GM19452 (cell line): Measurements from ENCODE around the gene PRR15L.
"Not testable (repeated sequence)": the region's sequence is repeated elsewhere in the genome, so short reads cannot be mapped to it uniquely, and the experiment has no call there.

Experiments used
- ATAC-seq: cut with Tn5 transposase; IDR thresholded peaks from one replicate; pipeline ENCODE4 v1.9.1; 2021; ENCODE audit not compliant: unreplicated experiment

PRR15L gene

DNA sequence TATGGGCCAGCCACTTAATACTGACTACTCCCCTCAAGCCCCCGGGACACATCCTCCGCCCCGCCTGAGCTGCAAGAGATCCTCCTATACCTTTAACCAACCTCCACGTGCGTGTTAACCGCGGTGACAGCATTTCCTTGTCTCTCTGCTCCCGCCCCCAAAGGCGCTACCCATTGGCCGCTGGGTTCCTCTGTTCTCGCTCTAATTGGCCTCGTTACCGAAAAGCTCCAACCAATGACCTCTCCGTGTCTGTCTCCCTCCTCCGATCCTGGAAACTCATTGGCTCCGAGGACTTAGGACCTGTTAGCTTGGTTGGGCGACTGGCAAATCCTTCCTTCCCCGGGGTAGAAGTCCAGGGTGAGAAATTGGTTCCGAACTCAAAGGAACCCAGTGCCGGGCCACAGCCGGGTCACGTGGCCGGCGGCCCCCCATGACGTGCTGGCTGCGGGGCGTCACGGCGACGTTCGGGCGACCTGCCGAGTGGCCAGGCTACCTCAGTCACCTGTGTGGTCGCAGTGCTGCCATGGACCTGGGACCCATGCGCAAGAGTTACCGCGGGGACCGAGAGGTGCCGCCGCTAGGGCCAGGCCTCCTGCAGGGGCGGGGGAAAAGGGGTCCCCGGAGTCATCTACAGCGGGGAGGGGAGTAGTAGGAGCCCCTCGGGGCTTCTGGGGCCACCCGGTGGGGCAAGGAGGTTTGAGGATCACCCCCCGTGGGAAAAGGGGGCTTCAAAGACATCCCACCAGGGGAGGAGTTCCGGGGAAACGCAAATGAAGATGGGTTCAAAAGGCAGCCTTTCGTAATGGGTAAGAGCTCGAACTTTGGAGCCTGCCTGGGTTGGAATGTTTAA, 16.2 kb downstream of the PRR15L start, which contains the start of gene PNPO:
TSS of gene PNPO (plus strand) at position 326 of the 850 bp plus-strand sequence. CDS start at position 431, 105 bp downstream.
- ATAC-seq, result peak; percentile 92

DNA sequence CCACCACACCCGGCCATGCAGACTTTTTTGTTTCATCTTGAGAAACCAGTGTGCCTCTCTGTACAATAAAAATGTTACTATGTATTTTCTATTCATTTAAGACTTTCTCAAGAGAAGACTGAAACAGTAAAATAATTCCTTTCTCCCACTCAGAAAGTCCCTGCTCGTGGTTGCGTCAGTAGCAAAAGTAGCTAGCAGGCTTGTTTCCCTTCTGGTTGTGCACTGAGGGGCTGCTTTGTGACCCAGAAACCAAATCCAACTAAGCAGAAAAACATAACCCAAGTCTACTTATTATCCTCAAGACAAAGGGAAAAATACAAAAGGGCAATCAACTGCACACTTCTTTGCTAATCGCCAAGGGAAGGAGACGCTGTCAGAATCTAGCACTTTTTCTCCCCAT, 19.7 kb downstream of the PRR15L start:
- ATAC-seq, result no peak

DNA sequence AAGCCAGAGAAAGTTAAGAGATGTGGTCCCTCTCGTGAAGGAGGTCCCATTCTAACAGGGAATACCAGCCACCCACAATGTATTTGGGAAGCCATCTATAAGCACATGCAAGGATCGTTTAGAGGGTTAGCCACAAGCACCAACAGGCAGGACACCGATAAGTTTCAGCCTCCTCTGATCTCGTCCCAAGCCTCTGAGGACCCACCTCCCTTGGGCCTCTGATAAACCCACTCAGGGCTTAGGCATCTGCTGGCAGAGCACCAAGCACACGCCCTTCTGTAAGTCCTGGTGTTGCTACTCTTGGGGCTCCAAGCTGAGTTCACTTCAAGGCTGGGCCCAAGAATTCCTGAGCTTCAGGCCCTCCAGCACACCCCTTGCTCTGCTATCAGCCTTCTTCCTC, 21.7 kb downstream of the PRR15L start:
- ATAC-seq, result no peak

DNA sequence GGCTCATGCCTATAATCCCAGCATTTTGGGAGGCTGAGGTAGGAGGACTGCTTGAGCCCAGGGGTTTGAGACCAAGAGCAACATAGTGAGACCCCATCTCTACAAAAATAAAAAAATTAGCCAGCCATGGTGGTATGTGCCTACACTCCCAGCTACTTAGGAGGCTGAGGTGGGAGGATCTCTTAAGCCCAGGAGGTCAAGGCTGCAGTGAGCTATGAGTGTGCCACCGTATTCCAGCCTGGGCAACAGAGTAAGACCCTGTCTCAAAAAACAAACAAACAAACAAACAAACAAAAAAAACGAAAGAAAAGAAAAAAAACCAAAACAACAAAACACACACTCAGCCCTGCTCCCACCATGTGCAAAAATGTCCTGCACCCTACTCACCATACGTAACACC, 22.2 kb downstream of the PRR15L start:
- not testable (repeated sequence) for ATAC-seq

DNA sequence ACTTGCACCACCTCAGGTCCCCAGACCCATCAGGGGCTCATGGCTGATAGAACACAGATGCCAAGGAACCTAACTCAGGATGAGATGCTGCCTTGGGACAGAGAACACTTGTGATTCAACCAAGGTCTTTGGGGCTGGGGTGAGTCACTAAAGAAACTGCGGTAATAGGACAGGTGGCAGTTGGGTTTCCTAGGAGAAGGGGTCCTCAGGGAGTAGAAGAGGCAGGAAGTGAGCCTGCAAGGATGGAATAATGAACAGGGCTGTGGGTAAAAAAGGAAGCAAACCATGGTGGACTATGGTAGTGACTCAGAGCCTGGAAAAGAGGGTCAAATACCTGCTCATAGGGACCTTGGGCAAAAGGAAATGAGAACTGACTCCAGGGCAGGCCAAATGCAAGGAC, 22.8 kb downstream of the PRR15L start:
- ATAC-seq, result no peak

DNA sequence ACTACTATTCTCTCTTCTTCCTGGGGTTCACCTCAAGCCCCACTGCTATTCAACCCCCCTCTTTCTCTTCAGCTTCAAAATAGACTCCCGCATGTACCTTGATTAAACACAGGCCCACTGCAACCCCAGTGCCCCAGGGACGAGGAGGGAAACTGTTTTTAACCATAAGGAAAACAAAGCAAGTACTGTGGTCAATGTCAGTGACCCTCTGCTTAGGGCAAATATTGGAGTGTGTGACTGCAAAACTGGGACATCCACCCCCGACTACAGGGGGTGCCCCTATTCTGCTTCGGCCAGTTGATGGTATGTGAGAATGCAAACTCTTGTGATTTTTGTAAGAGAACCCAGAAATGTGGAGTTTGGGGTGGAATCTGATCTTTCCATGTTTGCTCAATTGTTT, 25.8 kb downstream of the PRR15L start:
- no peak for ATAC-seq

DNA sequence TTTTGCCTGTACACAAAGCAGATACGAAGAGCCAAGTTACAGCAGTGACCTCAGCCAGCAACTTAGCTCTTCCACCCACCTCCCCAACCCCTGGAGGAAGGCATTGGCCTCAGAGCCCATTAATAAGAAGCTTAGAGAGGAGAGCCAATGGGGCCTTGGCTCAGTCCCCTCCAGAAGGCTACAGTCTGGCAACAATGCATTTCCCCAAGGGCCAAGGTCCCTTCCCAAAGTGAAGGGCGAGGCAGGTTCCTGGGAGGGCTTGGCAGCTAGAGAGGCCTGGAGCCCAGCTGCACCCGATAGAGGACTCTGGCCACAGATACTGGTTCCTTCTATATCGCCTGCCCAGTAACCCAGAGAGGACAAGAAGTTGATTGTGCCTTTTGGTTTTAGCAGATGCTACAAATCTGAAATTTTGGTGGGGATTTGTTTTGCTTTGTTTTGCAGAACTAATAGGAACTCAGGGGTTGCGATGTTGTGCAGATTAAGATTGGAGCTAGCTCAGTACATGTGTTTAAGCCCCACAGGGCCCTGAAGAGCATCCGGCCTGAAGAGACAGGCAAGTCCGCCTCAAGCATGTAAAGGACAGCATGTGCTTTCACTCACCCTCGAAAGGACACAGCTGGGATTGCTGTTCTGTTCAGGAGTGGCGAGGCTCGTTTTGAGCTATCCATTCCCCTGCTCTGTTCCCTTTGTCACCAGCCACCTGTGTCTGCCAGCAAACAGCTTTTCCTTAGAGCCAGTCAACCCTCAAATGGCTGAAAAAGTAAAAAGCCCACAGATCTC, 28.3 kb downstream of the PRR15L start:
- no peak for ATAC-seq

DNA sequence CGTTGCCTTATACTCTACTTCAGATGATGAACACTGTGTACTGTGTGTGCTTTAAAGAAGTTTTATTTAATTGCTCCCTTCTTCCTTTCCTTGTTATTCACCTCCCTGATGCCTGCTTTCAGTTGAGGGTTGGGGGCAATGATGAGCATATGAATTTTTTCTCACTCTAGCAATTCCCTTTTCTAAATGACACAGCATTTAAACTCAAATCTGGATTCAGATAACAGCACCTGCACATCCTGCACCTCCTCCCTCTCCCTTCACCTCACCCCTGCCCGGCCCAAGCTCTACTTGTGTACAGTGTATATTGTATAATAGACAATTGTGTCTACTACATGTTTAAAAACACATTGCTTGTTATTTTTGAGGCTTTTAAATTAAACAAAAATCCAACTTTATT, 29.3 kb downstream of the PRR15L start:
- no peak for ATAC-seq

DNA sequence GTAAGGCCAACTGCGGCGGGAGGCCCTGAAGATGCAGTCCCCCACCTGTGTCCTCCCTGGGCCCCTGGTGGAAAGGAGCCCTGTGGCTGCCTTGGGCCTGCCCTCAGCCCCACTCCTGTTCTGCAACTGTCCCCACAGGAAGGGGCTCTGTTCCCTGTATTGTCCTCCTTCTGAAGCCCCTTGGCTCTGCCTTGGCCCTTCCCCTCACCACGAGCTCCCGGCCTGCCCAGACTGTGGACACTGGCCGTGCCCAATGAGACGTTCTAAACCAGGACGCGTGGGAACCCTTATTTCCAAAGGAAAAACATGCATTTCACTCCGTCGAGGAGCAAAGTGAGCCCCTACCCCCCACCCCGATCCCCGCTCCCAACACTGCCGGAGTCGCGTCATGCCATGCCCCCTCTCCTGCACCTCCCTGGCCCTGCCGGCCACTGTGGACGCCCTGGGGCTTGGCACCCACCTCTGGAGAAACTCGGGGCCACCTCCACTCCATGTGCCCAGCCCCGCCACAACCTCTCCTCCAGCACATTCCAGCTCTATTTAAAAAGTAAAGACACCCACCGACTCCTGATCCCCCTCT, 29.8 kb downstream of the PRR15L start:
- no peak for ATAC-seq

DNA sequence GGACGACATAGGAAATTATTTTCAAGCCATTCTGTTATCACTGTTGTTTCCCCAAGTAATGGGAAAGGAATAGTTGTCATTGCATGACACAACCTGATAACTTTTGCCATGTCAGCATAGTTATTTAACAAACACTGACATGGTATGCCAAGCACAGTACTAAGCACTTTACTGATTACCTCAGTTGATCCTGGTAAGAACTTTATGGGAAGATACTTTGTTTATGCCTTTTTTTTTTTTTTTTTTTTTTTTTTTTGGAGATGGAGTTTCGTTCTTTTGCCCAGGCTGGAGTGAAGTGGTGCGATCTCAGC, 32.0 kb downstream of the PRR15L start:
- no peak for ATAC-seq

DNA sequence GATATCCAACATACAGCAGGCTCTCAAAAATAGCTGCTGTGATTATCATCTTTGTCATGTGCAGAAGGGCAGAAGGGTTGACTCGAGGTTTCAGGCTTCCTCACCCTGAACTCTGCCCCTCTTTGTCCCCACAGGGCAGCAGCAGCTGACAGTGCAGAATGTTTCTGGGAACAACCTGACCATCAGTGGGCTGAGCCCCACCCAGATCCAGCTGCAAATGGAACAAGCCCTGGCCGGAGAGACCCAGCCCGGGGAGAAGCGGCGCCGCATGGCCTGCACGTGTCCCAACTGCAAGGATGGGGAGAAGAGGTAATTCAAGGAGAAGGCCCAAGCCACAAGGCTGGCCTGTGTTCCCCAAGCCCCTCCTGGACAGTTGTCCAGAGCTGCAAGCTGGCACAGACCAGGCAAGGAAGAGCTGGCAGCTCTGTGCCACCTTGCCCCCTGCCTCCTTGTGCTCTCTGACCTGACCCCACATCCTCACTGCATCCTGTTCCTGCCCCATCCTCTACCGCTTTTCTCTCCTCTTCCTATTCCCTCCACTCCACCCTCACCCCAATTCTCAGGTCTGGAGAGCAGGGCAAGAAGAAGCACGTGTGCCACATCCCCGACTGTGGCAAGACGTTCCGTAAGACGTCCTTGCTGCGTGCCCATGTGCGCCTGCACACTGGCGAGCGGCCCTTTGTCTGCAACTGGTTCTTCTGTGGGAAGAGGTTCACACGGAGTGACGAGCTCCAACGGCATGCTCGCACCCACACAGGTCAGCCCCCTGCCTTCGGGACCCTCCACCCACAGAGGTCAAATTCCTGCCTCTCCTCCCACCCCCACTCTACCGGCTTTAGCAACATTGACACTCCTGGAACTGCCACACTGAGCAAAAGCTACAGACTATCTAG, 32.7 kb downstream of the PRR15L start:
- no peak for ATAC-seq

DNA sequence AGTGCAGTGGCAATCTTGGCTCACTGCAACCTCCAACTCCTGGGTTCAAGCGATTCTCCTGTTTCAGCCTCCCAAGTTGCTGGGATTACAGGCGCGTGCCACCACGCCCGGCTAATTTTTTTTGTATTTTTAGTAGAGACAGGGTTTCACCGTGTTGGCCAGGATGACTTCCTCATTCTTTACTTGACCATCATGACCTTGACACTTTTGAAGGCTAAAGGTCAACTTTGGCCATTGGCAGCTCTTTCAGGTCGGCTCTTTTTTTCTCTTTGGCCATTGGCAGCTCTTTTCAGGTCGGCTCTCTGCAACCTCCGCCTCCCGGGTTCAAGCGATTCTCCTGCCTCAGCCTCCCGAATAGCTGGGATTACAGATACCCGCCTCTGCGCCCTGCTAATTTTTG, 37.8 kb downstream of the PRR15L start:
- not testable (repeated sequence) for ATAC-seq

DNA sequence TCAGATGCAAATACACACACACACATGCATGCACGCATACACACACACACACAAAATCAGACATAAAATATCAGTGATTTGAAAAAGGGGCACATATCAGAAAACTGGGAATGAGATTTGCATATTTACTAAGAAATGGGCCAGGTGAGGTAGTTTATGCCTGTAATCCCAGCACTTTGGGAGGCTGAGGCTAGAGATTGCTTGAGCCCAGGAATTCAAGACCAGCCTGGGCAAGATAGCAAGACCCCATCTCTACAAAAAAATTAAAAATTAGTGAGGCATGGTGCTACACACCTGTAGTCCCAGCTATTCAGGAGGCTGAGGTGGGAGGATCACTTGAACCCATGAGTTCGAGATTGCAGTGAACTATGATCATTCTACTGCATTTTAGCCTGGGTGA, 38.7 kb downstream of the PRR15L start:
- ATAC-seq, result no peak

DNA sequence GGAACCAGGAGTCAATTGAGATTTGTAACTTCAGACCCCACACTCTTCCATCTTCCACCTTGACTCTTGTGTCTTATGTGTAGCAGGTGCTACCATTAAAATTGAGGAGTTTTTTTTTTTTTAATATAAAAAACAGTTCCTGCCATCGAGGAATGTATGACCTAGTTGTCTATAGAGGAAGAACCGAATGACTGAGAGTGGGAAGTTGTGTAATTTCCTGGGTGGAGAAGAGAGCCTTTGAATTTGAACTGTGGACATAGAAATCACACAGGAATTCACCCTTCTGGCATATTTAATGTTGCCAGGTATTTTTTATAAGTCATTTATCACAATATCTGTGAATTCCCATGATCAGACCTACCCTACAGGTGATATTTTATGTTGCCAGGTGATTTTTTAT, 39.7 kb downstream of the PRR15L start:
- no peak for ATAC-seq

DNA sequence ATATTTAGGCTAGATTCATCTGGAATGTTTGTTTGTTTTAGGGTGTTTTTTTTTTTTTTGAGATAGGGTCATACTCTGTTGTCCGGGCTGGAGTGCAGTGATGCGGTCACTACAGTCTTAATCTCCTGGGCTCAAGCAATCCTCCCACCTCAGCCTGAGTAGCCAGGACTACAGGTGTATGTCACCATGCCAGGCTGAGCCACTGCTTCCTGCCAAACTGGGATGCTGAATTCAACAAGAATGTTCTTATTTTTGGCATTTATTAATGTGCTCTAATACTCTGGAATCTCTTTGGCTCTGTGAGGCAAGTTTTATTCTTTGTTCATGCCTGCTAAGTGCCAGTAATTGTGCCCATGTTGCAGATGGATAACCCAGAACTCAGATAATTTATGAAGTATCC, 40.1 kb downstream of the PRR15L start:
- ATAC-seq, result no peak

DNA sequence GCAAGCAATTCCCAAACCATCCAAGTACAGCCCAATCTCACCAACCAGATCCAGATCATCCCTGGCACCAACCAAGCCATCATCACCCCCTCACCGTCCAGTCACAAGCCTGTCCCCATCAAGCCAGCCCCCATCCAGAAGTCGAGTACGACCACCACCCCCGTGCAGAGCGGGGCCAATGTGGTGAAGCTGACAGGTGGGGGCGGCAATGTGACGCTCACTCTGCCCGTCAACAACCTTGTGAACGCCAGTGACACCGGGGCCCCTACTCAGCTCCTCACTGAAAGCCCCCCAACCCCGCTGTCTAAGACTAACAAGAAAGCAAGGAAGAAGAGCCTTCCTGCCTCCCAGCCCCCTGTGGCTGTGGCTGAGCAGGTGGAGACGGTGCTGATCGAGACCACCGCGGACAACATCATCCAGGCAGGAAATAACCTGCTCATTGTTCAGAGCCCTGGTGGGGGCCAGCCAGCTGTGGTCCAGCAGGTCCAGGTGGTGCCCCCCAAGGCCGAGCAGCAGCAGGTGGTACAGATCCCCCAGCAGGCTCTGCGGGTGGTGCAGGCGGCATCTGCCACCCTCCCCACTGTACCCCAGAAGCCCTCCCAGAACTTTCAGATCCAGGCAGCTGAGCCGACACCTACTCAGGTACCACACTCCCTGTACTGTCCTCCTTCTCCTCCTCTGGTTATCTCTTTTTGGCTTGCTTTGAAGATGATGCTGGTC, 41.0 kb downstream of the PRR15L start:
- no peak for ATAC-seq

DNA sequence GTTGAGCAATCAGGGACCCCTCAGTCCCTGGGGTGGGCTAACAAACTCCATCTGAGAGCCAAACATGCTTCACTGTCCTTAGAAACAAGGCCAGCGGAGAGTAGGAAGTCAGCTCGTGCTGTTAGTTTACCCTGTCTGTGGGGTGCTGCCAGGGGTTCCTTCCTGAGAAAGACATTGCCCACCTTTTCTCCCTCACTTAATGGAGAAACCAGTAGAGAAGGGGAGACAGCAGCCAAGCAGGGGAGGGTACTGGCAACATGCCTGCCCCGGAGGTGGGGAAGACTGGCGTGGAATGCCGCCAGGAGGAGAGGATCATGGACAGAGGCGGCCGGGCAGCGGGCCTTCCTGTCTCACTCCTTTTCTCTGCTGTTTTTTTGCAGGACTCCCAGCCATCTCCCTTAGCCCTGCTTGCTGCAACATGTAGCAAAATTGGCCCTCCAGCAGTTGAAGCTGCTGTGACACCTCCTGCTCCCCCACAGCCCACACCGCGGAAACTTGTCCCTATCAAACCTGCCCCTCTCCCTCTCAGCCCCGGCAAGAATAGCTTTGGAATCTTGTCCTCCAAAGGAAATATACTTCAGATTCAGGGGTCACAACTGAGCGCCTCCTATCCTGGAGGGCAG, 41.8 kb downstream of the PRR15L start:
- no peak for ATAC-seq

DNA sequence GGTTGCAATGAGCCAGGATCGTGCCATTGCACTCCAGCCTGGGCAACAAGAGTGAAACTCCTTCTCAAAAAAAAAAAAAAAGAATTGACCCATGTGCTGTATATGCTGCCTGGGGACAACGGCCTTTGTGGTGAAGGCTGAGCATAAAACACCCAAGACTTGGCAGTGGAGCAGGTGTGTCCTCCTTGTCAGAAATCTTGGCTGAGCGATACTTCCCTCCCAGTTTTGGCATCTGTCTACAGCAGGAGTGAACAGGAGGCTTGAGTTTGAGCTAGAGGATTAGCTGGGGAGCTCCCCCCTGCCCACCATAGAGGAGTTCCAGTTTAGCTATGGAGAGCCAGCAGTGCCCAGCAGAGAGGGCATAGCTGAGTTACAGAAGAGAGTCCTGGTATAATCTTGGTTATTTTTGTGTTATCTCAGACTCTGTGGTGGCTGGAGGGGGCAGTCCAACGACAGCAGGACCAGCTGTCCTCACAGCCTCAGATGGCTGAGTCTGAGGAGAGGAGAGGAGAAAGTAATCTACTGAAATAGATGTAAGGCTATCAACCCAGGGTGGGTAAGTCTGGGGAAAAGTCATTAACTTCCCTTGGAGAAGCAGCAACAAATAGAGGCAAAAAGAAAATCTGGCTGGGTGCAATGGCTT, 43.3 kb downstream of the PRR15L start:
- ATAC-seq, result no peak

DNA sequence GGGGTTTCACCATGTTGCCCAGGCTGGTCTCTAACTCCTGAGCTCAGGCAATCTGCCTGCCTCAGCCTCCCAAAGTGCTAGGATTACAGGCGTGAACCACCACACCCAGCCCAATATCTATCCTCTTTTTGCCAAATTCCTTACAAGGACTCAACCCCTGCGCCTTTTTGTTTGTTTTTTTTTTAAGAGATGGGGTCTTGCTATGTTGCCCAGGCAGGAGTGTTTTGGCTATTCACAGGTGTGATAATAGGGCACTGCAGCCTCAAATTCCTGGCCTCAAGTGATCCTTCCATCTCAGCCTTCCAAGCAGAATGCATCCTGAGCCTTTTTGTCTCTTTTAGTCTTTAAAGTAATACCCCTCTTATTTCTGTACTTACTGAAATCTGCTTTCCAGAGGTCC, 44.6 kb downstream of the PRR15L start:
- no peak for ATAC-seq
